ENCODE measurements around the gene VPS37D. TPM values are rescaled to one million over a fixed set of nuclear protein-coding genes. Genes with fewer than 3 reads are reported as not detected.

Gene VPS37D
- total and polyA plus RNA-seq, 5 donors from 2014 or later: 0.29 to 0.64 TPM; not detected in 3

DNA sequence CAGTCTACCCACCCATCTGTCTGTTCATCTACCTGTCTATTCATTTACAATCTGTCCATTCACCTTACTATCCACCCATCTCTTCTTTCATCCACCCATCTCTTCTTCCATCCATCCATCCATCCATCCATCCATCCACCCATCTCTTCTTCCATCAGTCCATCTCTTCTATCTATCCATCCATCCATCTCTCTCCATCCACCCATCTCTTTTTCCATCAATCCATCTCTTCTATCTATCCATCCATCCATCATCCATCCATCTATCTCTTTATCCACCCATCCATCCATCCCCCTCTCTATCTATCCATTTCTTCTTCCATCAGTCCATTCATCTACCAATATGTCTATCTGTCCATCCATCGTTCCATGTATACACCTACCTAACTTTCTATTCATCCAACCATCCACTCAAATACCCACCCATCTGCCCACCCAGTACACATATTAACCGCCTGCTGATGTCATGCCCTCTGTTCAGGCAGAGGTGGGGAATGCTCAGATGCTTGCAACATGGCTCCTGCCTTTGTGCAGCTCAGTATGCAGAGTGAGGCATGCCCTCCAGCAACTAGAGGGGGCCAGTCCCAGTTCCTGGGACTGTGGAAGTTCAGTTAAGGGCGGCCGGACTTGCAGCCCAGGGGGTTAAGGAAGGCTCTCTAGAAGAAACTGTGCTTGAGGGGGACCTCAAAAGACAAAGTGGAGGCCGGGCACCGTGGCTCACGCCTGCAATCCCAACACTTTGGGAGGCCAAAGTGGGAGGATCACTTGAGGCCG lies 32.0 kb upstream of the VPS37D start:
- Mint-ChIP-seq H3K4me1 (no peaks in the 10 kb centered on the region), H3K4me3 (no peak overlapping the region), H3K27ac (no peak overlapping the region), H3K27me3 (peaks cover 25% of the 10 kb centered on the region), H3K36me3 (no peaks in the 10 kb centered on the region), H3K9me3 (no peaks in the 10 kb centered on the region)
- Histone ChIP-seq H3K4me3 (ENCODE audit: low read depth, low read length) (no peak overlapping the region), H3K9me3 (ENCODE audit: control insufficient read depth in 2 of 2, low read length in 2 of 2) (no peaks in the 10 kb centered on the region), H3K36me3 (ENCODE audit: control insufficient read depth, insufficient read depth, low read length) (no peaks in the 10 kb centered on the region), H3K27me3 (ENCODE audit: control insufficient read depth, insufficient read depth, low read length) (peaks cover 10% of the 10 kb centered on the region), H3K4me1 (ENCODE audit: control insufficient read depth, insufficient read depth, low read length, poor library complexity, severe bottlenecking) (no peaks in the 10 kb centered on the region), H3K27ac (ENCODE audit: insufficient read depth, low read length, poor library complexity, severe bottlenecking) (no peak overlapping the region)
- ATAC-seq (ENCODE audit: low read depth in 2 of 2): no peak
- DNase-seq: no peak

DNA sequence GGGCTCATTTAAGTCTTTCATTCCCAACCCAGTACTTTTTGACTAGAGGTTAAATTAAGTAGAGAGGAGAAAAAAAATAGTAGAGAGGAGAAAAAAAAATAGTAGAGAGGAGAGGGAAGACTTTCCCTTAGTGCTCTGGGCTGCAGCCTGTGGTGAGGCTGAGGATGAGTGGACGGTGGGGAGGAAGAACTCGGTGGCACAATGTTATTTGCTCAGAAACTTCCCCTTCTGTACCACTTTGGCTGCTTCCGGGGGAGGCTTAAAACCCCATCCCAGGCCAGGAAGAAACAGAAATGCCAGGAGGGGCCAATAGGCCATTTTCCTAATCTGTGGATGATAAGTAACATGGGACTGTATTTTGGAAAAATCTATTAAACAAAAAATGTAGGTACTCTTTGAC lies 28.7 kb upstream of the VPS37D start:
- Histone ChIP-seq H3K4me1 (ENCODE audit: control insufficient read depth, insufficient read depth, low read length, poor library complexity, severe bottlenecking) (no peaks in the 10 kb centered on the region), H3K4me3 (ENCODE audit: low read depth, low read length) (no peak overlapping the region), H3K27ac (ENCODE audit: insufficient read depth, low read length, poor library complexity, severe bottlenecking) (no peak overlapping the region), H3K27me3 (ENCODE audit: control insufficient read depth, insufficient read depth, low read length) (no peaks in the 10 kb centered on the region), H3K36me3 (ENCODE audit: control insufficient read depth, insufficient read depth, low read length) (no peaks in the 10 kb centered on the region), H3K9me3 (ENCODE audit: control insufficient read depth in 2 of 2, low read length in 2 of 2) (peaks cover 6% of the 10 kb centered on the region in 2 experiments)
- Mint-ChIP-seq H3K27me3 (peaks cover 28% of the 10 kb centered on the region), H3K27ac (peak overlapping the region in 1 of 3 donors; percentile 53), H3K4me1 (no peaks in the 10 kb centered on the region), H3K4me3 (no peak overlapping the region), H3K36me3 (no peaks in the 10 kb centered on the region), H3K9me3 (peaks cover 0 to 7% (median 0%) of the 10 kb centered on the region in 7 donors)
- ATAC-seq (ENCODE audit: low read depth in 2 of 2) (no peak), DNase-seq (no peak)

DNA sequence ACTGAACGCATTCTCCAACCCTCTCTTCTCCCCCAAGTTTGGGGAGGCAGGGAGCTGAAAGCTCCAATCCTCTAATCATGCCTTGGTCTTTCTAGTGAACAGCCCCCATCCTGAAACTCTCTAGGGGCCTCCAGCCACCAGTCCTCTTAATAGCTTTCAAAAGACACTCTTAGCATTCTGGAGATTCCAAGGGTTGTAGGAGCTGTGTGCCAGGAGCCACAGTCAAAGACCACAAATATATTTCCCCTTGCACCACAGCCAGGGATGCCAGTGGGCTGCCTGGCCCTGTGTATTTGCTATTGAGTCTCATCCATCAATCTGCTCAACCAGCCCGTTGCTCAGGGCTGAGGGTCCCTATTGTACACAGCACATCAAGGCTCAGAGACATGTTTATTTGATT lies 24.8 kb upstream of the VPS37D start:
- Histone ChIP-seq H3K27me3 (ENCODE audit: control insufficient read depth, insufficient read depth, low read length) (peaks cover 2% of the 10 kb centered on the region), H3K4me3 (ENCODE audit: low read depth, low read length) (no peak overlapping the region), H3K27ac (ENCODE audit: insufficient read depth, low read length, poor library complexity, severe bottlenecking) (no peak overlapping the region), H3K4me1 (ENCODE audit: control insufficient read depth, insufficient read depth, low read length, poor library complexity, severe bottlenecking) (peaks cover 1% of the 10 kb centered on the region), H3K9me3 (ENCODE audit: control insufficient read depth in 2 of 2, low read length in 2 of 2) (peaks cover 6% of the 10 kb centered on the region in 2 experiments), H3K36me3 (ENCODE audit: control insufficient read depth, insufficient read depth, low read length) (no peaks in the 10 kb centered on the region)
- Mint-ChIP-seq H3K27me3 (peaks cover 30% of the 10 kb centered on the region), H3K36me3 (no peaks in the 10 kb centered on the region), H3K9me3 (peaks cover 0 to 7% (median 0%) of the 10 kb centered on the region in 7 donors), H3K4me1 (peaks cover 0 to 4% (median 0%) of the 10 kb centered on the region in 4 donors), H3K27ac (no peak overlapping the region), H3K4me3 (no peak overlapping the region)
- ATAC-seq (ENCODE audit: low read depth in 2 of 2) (no peak), DNase-seq (no peak)

DNA sequence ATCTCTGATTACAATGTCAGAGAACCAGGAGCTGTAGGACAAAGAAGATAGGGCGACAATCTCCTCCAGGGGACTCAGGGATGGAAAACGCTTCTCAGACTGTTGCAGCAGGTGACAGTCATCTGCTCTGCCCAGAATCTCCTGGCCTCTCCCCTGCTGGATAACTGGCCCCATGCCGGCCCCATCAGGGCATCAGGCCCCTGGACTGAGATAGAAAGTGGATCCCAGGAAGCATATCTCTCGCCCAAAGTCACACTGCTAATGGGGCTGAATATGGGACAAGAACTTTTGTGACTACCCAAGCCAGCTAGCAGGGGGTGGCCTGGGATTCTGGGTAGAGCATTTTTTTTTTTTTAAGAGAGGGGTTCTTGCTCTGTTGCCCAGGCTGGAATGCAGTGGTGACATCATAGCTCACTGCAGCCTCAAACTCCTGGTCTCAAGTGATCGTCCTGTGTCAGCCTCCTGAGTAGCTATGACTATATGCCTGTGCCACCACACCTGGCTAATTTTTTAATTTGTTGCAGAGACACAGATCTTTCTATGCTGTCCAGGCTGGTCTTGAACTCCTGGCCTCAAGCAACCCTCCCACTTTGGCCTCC lies 22.8 kb upstream of the VPS37D start:
- H3K27ac ChIP-seq (ENCODE audit: insufficient read depth, low read length, poor library complexity, severe bottlenecking): no peak overlapping the region
- DNase-seq: no peak
- no peak overlapping the region for H3K4me3 ChIP-seq (ENCODE audit: low read depth, low read length)
- H3K27me3 ChIP-seq (ENCODE audit: control insufficient read depth, insufficient read depth, low read length): peaks cover 8% of the 10 kb centered on the region
- no peak overlapping the region for H3K27ac Mint-ChIP-seq
- H3K4me3 Mint-ChIP-seq: no peak overlapping the region
- H3K9me3 ChIP-seq (ENCODE audit: control insufficient read depth in 2 of 2, low read length in 2 of 2): peaks cover 6% of the 10 kb centered on the region in 2 experiments
- peaks cover 0 to 11% (median 0%) of the 10 kb centered on the region in 4 donors for H3K4me1 Mint-ChIP-seq
- no peaks in the 10 kb centered on the region for H3K36me3 ChIP-seq (ENCODE audit: control insufficient read depth, insufficient read depth, low read length)
- H3K27me3 Mint-ChIP-seq: peaks cover 44% of the 10 kb centered on the region
- no peak for ATAC-seq (ENCODE audit: low read depth in 2 of 2)
- peaks cover 5% of the 10 kb centered on the region for H3K4me1 ChIP-seq (ENCODE audit: control insufficient read depth, insufficient read depth, low read length, poor library complexity, severe bottlenecking)
- H3K36me3 Mint-ChIP-seq: no peaks in the 10 kb centered on the region
- H3K9me3 Mint-ChIP-seq: peaks cover 0 to 7% (median 0%) of the 10 kb centered on the region in 7 donors

DNA sequence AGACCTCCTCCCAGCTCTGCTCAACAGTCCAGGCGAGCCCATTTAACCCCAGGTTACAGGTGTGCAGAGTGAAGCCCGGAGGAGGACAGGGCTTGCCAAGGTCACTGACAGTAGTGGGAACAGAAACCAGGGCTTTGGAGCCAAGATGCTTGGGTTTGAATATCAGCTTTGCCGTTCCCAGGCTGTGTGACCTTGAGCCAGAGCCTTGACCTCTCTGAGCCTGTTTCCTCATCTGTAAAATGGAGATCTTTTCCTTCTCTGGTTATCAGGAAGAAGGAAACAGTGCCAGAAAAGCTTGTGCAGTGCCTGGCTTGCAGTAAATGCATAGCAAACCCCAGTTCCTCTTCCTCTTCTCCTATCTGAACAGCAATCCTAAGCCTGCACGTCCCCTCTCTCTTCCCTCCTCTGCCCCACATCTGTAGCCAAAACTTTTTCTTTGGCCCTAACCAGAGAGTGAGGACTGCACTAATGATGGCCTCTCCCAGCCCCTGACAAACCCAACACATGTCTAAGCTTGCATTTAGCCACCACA lies 21.9 kb upstream of the VPS37D start:
- Mint-ChIP-seq H3K4me1 (peaks cover 0 to 11% (median 0%) of the 10 kb centered on the region in 4 donors), H3K27me3 (peaks cover 51% of the 10 kb centered on the region), H3K4me3 (no peak overlapping the region), H3K36me3 (no peaks in the 10 kb centered on the region), H3K27ac (no peak overlapping the region), H3K9me3 (peaks cover 0 to 7% (median 0%) of the 10 kb centered on the region in 7 donors)
- Histone ChIP-seq H3K4me1 (ENCODE audit: control insufficient read depth, insufficient read depth, low read length, poor library complexity, severe bottlenecking) (peaks cover 5% of the 10 kb centered on the region), H3K27me3 (ENCODE audit: control insufficient read depth, insufficient read depth, low read length) (peaks cover 11% of the 10 kb centered on the region), H3K27ac (ENCODE audit: insufficient read depth, low read length, poor library complexity, severe bottlenecking) (no peak overlapping the region), H3K36me3 (ENCODE audit: control insufficient read depth, insufficient read depth, low read length) (no peaks in the 10 kb centered on the region), H3K9me3 (ENCODE audit: control insufficient read depth in 2 of 2, low read length in 2 of 2) (peaks cover 6% of the 10 kb centered on the region in 2 experiments), H3K4me3 (ENCODE audit: low read depth, low read length) (no peak overlapping the region)
- DNase-seq (no peak), ATAC-seq (ENCODE audit: low read depth in 2 of 2) (no peak)

DNA sequence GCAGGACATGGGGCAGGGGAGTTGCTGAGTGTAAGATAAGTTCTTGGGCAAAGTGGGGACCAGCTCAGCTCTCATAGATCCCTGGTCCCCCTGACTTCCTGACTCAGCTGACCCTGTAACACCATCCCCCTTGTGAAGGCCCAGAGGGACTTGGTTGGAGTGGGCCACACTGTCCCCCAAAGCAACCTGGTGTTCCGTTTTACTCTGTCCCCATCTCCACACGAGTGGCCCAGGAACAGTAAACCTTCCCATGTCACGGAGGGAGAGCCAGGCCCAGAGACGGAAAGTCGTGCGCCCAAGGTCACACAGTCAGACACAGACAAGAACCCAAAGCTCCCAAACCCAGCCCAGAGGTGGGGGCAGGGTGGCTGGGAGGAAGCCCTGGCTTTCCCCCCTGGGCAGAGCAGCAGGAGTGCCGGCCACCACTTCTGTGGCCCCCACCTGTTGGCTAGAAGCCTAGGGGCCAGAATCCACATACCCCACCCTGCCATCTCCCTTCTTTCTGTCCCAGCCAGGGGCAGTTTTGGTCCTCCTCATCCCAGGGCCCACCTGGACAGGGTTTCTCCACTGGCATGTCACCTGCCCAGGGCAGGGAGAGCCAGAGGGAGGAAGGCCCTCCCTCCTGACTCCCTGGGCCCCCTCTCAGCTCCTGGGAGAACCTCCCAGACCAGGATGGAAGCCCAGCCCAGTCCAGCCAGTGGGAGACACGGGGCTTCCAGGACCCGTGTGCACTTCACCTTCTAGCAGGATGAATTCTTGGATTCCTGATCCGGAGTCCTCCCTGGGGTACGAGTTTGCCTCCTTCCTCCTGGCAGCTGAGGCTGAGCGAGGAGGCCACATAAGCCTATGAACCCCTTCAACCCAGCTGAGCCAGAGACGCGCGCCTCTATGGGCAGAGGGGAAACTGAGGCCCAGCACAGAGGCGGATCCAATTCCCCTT lies 20.6 kb upstream of the VPS37D start:
- Histone ChIP-seq H3K4me1 (ENCODE audit: control insufficient read depth, insufficient read depth, low read length, poor library complexity, severe bottlenecking) (peaks cover 5% of the 10 kb centered on the region), H3K4me3 (ENCODE audit: low read depth, low read length) (no peak overlapping the region), H3K9me3 (ENCODE audit: control insufficient read depth in 2 of 2, low read length in 2 of 2) (no peaks in the 10 kb centered on the region), H3K27ac (ENCODE audit: insufficient read depth, low read length, poor library complexity, severe bottlenecking) (no peak overlapping the region), H3K36me3 (ENCODE audit: control insufficient read depth, insufficient read depth, low read length) (no peaks in the 10 kb centered on the region), H3K27me3 (ENCODE audit: control insufficient read depth, insufficient read depth, low read length) (peaks cover 11% of the 10 kb centered on the region)
- H3K4me3 Mint-ChIP-seq: peak overlapping the region in 2 of 4 donors; percentile 22 to 68
- DNase-seq: no peak
- no peak for ATAC-seq (ENCODE audit: low read depth in 2 of 2)
- peaks cover 61% of the 10 kb centered on the region for H3K27me3 Mint-ChIP-seq
- H3K27ac Mint-ChIP-seq: no peak overlapping the region
- no peaks in the 10 kb centered on the region for H3K36me3 Mint-ChIP-seq
- peaks cover 0 to 3% (median 0%) of the 10 kb centered on the region in 7 donors for H3K9me3 Mint-ChIP-seq
- H3K4me1 Mint-ChIP-seq: peaks cover 0 to 11% (median 0%) of the 10 kb centered on the region in 4 donors
